LoVo (cell line): ENCODE measurements around the gene EIF1B.

ENCODE experiments used
- DNase-seq: peaks from one replicate; pipeline ENCODE4 v3.0.0-alpha.2; 2016; ENCODE audit warnings: low spot score

Gene EIF1B

DNA sequence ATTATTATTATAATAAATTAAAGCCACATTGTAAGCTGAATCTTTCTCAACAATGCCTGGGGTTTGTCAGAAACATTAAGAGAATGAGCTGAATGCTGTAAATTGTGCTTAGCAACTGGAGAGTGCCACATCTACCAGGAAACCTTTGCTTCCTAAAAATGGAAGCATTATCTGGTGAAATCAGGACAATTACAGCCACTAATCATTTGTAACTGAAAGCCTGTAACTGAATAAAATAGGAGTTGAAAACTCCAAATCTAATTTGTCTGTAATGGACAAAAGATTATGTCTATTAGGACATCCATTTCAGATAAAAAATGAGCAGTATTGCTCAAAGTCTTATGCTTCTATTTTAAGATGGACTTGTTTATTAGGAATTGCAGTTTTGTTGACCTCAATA lies 32.2 kb downstream of the EIF1B start:
- DNase-seq, result no peak

DNA sequence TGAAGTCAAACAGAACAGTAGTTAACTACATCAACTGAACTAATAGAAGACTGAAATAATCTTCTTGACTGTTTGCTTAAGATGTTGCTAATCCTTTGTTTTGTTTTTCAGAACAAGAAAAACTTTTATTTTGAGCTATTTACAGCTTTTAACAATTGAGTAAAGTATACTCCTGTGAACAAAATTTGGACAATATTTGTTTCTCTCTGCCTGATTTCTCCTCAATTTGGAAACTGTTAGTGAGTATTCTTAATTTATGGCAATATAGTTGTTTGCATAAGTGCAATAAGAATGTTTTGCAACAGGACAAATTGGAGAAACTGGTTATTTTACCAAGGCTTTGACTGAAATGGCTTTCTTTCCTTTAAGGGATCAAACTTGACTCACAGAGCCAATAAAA lies 41.0 kb downstream of the EIF1B start:
- DNase-seq, result no peak

DNA sequence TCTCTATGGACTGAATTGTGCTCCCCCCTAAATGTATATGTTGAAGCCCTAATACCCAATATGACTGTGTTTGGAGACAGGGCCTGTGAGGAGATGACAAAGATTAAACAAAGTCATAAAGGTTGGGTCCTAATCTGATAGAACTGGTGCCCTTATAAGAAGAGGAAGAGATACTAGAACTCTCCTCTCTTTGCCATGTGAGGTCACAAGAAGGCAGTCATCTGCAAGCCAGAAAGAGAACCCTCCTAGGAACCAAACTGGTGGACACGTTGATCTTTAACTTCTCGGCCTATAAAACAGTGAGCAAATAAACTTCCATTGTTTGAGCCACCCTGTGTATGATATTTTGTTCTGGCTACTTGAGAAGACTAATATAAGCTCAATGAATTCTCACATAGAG lies 45.9 kb downstream of the EIF1B start:
- DNase-seq, result no peak

- no peak for DNase-seq
Measured at GRCh38 chr3:40358454-40358853, 48.9 kb downstream of the EIF1B start.
